ENCODE results near the gene MAPK13. TPM values are rescaled to one million over a fixed set of nuclear protein-coding genes. Genes with fewer than 3 reads are reported as not detected.
"Not testable (repeated sequence)": the region's sequence is repeated elsewhere in the genome, so short reads cannot be mapped to it uniquely, and the experiment has no call there.

Gene MAPK13
- total RNA-seq: 54.6 and 55.7 TPM in 2 replicates

DNA sequence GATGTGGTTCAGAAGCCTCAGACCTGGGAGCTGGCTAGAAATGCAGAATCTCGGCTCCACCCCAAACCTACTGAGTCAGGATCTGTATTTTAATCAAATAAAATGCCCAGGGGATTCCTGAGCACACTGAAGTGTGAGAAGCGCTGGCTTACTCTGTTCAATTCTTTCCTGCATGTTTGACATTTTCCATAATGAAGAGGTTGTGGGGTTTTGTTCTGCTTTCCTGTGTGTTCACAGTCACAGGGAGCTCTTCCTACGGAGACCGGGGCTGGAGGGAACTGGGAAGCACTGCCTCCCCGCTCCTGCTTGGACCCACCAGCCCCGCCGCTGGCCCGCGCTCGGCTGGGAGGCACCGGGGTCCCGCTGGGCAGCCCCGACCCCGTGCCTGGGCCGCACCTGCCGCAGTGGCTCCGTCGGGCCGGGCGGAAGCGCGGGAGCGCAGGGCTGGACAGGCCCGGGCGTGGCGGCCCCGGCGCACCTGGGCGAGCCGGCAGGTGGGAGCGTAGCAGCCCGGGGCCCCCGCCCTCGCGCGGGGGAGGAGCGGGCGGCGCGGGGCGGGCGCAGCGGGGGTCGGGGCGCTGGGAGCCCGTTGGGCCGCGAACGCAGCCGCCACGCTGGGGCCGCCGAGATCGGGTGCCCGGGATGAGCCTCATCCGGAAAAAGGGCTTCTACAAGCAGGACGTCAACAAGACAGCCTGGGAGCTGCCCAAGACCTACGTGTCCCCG, at the start of gene MAPK13:
Gene MAPK13 (plus strand): TSS at position 573 of the 726 bp plus-strand sequence. CDS start 70 bp downstream, at position 643.
- Mint-ChIP-seq H3K36me3 (ENCODE audit: low read depth) (peaks cover 13% of the 10 kb centered on the region), H3K4me1 (ENCODE audit: low read depth) (peaks cover 66% of the 10 kb centered on the region), H3K27ac (peak within 1 kb of the TSS; percentile 92), H3K9me3 (no peaks in the 10 kb centered on the region), H3K4me3 (peak within 1 kb of the TSS; percentile 86), H3K27me3 (ENCODE audit: insufficient read depth) (no peaks in the 10 kb centered on the region)
- intact Hi-C loops (cut with micrococcal nuclease): loop anchor here (2.0 to 10.0 kb wide), 3 partner anchors 35 to 465 kb away; partner anchors contain the start of genes SRSF3 and STK38
- no peak for DNase-seq (ENCODE audit: low spot score)

DNA sequence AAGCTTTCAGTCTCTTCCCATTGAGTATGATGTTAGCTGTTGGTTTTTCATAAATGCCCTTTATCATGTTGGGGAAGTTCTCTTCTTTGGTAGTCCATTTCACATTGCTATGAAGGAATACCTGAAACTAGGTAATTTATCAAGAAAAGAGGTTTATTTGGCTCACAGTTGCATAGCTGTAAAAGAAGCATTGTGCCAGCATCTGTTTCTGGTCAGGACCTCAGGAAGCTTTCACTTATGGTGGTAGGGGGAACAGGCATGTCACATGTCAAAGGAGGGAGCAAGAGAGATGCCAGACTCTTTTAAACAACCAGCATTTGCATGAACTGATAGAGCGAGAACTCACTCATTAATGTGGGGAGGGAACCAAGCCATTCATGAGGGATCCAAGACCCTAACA, 48.0 kb upstream of the MAPK13 start:
- no peak for DNase-seq (ENCODE audit: low spot score)
- Mint-ChIP-seq H3K4me1 (ENCODE audit: low read depth) (peaks cover 8% of the 10 kb centered on the region), H3K27ac (no peak overlapping the region), H3K27me3 (ENCODE audit: insufficient read depth) (no peaks in the 10 kb centered on the region), H3K36me3 (ENCODE audit: low read depth) (peaks cover 64% of the 10 kb centered on the region), H3K9me3 (peaks cover 9% of the 10 kb centered on the region), H3K4me3 (no peak overlapping the region)
- intact Hi-C loops (cut with micrococcal nuclease): no loop called here

DNA sequence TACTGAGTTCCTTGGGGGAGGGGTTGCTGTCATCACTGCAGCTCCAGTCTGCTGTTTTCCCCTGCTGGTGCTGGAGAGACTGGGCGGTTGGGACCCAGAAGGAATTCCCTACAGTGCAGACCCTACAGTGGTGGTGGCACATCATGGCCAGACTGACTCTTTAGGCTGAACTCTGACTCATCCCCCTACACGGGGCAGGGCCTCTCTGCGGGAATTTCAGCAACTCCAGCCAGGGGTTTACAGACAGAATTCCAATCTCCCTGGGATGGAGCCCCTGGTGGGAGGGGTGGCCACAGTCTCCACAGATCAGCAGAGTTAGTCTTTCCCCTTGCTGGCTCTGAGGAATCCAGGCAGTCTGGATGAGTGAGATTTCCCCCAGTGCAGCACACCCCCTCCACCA, 46.9 kb upstream of the MAPK13 start:
- intact Hi-C loops (cut with micrococcal nuclease): no loop called here
- H3K4me1 Mint-ChIP-seq (ENCODE audit: low read depth): peaks cover 8% of the 10 kb centered on the region
- H3K27ac Mint-ChIP-seq: no peak overlapping the region
- H3K27me3 Mint-ChIP-seq (ENCODE audit: insufficient read depth): no peaks in the 10 kb centered on the region
- peaks cover 66% of the 10 kb centered on the region for H3K36me3 Mint-ChIP-seq (ENCODE audit: low read depth)
- no peak for DNase-seq (ENCODE audit: low spot score)
- H3K4me3 Mint-ChIP-seq: no peak overlapping the region
- H3K9me3 Mint-ChIP-seq: peaks cover 9% of the 10 kb centered on the region

DNA sequence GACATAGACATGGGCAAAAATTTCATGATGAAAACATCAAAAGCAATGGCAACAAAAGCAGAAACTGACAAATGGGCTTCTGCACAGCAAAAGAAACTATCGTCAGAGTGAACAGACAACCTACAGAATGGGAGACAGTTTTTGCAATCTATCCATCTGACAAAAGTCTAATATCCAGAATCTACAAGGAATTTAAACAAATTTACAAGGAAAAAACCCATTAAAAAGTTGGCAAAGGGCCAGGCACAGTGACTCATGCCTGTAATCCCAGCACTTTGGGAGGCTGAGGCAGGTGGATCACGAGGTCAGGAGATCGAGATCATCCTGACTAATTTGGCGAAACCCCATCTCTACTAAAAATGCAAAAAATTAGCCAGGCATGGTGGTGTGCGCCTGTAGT, 42.1 kb upstream of the MAPK13 start:
- H3K9me3 Mint-ChIP-seq; H3K27ac Mint-ChIP-seq; H3K27me3 Mint-ChIP-seq (ENCODE audit: insufficient read depth); H3K4me3 Mint-ChIP-seq; intact Hi-C loops (cut with micrococcal nuclease); DNase-seq (ENCODE audit: low spot score); H3K4me1 Mint-ChIP-seq (ENCODE audit: low read depth): not testable (repeated sequence)
- peaks cover 46% of the 10 kb centered on the region for H3K36me3 Mint-ChIP-seq (ENCODE audit: low read depth)

DNA sequence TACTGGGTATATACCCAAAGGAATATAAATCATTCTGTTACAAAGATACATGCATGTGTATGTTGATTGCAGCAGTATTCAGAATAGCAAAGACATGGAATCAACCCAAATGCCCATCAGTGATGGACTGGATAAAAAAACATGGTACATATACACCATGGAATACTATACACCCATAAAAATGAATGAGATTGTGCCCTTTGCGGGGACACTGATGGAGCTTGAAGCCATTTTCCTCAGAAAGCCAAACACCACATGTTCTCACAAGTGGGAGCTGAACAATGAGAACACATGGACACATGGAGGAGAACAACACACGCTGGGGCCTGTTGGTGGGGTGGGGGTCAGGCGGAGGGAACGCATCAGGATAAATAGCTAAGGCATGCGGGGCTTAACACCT, 41.3 kb upstream of the MAPK13 start:
- Mint-ChIP-seq H3K4me3 (no peak overlapping the region), H3K4me1 (ENCODE audit: low read depth) (no peaks in the 10 kb centered on the region), H3K27me3 (ENCODE audit: insufficient read depth) (no peaks in the 10 kb centered on the region), H3K27ac (no peak overlapping the region), H3K36me3 (ENCODE audit: low read depth) (peaks cover 41% of the 10 kb centered on the region), H3K9me3 (no peaks in the 10 kb centered on the region)
- DNase-seq (ENCODE audit: low spot score): no peak
- intact Hi-C loops (cut with micrococcal nuclease): no loop called here

DNA sequence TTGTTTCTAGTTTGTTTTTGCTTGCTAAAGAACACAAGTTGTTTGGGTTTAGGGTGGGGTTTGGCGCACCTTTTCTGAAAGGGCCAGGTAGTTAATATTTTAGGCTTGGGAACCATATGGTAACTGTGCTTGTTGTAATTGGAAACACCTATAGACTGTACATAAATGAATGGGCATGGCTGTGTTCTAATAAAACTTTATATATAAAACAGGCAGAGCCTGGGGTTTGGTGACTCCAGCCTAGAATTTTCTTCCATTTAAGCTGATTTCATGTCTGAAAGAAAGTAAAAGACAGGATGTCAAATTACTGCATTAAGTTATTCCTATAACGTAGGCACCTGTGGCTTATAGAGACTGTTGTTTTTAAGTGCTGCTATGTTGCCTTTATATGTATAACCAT, 36.1 kb upstream of the MAPK13 start:
- Mint-ChIP-seq H3K9me3 (no peaks in the 10 kb centered on the region), H3K36me3 (ENCODE audit: low read depth) (peaks cover 16% of the 10 kb centered on the region), H3K4me3 (no peak overlapping the region), H3K4me1 (ENCODE audit: low read depth) (peaks cover 23% of the 10 kb centered on the region), H3K27me3 (ENCODE audit: insufficient read depth) (no peaks in the 10 kb centered on the region), H3K27ac (no peak overlapping the region)
- intact Hi-C loops (cut with micrococcal nuclease): loop anchor here (2.0 kb wide), 2 partner anchors 27 to 37 kb away; partner anchors contain the start of gene MAPK13
- no peak for DNase-seq (ENCODE audit: low spot score)

DNA sequence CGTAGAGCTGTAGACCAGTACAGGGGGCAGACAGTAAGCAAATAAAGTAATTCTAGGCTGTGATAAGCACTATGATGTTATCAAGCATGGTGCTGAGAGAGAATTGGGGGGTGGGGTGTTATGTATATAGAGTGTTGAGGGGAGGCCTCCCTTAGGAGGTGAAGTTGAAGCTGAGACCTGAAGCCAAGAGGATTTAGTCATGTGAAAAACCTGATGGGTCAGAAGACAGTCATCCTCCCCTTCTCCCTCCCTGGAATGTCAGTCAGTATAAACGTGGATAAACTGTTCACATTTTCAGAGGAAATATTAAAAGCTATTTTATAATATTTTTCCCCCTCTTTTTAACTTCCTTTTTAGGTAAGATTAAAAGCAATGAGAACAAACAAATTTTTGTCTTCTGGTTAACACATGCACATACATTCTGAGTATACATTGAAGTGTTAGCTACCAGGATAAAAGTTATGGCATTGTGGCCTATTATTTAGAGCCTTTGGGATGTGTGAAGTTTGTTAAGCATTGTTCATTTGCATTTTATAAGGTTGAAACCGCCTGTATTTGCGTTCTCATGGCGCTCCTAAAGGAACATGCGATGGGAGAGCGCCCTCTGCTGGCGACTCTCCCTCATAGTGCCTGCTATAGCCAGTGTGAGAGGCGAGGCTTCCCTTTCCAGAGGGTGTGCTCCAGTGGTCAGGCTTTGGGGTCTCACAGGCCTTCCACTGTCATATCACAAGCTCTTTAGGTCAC, 35.4 kb upstream of the MAPK13 start:
- Mint-ChIP-seq H3K4me1 (ENCODE audit: low read depth) (peaks cover 30% of the 10 kb centered on the region), H3K27me3 (ENCODE audit: insufficient read depth) (no peaks in the 10 kb centered on the region), H3K4me3 (no peak overlapping the region), H3K27ac (peak overlapping the region; percentile 47), H3K9me3 (no peaks in the 10 kb centered on the region), H3K36me3 (ENCODE audit: low read depth) (peaks cover 16% of the 10 kb centered on the region)
- DNase-seq (ENCODE audit: low spot score): peak; percentile 67
- intact Hi-C loops (cut with micrococcal nuclease): loop anchor here (1.0 to 2.0 kb wide), 6 partner anchors 26 to 265 kb away; partner anchors contain the start of genes MAPK13, MAPK14 and SRPK1

DNA sequence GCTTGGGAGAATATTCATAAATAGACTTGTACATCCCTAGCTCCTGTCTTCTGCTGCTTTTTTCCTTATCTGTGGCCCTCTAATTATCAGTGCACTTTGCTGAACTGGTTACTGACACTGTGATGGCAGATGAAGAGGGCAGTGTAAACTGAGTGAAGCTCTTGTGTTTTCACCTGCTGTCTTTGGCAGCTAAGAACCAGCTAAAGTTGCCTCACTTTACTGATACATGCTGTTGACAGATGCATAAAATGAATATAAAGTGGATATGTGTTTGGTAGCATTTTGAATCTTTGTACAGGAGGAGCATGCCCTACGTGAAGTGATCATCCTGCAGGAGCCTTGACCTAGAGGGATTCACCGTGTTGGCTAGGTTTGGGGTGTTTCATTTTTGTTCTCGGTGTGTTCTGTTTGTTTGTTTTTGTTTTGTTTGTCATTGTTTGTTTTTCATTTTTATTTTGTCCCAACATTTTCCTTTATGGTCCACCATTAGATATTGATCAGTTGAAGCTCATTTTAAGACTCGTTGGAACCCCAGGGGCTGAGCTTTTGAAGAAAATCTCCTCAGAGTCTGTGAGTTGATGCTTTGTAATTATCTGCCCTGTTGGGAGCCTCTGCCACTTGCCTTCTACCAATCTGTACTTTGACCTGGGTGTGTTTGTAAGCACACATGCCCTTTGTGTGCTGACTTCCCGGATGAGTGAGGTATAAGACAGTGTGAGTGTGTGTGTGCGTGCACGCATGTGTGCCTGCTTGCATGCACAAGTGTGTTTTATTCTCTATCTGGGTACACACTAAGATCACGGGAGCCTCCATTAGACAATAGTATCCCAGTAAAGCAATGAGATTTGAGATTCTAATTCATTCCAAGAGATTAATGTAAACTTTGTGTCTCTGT, 34.6 kb upstream of the MAPK13 start:
- intact Hi-C loops (cut with micrococcal nuclease): loop anchor here (1.0 to 2.0 kb wide), 6 partner anchors 25 to 265 kb away; partner anchors contain the start of genes MAPK13, MAPK14 and SRPK1
- Mint-ChIP-seq H3K27ac (no peak overlapping the region), H3K4me3 (no peak overlapping the region), H3K4me1 (ENCODE audit: low read depth) (peaks cover 35% of the 10 kb centered on the region), H3K9me3 (no peaks in the 10 kb centered on the region), H3K36me3 (ENCODE audit: low read depth) (peaks cover 15% of the 10 kb centered on the region), H3K27me3 (ENCODE audit: insufficient read depth) (no peaks in the 10 kb centered on the region)
- DNase-seq (ENCODE audit: low spot score): no peak

DNA sequence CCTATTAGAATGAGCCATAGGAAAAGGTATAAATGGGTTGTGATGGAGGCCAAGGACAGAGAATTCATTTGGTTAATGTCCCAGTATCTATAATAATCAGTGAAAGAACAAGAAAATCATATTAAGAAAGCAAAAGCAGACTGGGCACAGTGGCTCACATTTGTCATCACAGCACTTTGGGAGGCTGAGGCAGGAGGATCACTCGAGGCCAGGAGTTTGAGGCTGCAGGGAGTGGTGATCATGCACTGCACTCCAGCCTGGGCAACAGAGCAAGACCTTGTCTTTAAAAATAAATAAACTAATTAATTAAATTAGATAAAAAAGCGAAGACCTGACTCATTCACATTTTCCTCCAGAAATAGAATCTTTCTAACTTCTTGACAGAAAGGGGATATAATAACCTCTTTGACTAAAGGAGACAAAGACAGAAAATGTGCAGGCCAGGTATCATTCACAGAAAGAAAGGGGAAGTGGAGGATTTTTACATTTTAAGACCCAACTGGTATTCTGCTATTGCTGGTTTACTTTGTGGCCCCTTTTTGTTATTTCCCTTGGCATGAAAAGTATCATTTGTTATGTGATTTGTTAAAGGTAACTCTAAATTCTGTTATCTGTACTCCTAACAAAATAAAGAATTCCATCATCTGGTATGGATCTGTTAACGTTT, 31.9 kb upstream of the MAPK13 start:
- no peak overlapping the region for H3K4me3 Mint-ChIP-seq
- intact Hi-C loops (cut with micrococcal nuclease): no loop called here
- peaks cover 35% of the 10 kb centered on the region for H3K4me1 Mint-ChIP-seq (ENCODE audit: low read depth)
- no peak for DNase-seq (ENCODE audit: low spot score)
- no peaks in the 10 kb centered on the region for H3K9me3 Mint-ChIP-seq
- H3K27ac Mint-ChIP-seq: no peak overlapping the region
- H3K36me3 Mint-ChIP-seq (ENCODE audit: low read depth): peaks cover 16% of the 10 kb centered on the region
- H3K27me3 Mint-ChIP-seq (ENCODE audit: insufficient read depth): no peaks in the 10 kb centered on the region

DNA sequence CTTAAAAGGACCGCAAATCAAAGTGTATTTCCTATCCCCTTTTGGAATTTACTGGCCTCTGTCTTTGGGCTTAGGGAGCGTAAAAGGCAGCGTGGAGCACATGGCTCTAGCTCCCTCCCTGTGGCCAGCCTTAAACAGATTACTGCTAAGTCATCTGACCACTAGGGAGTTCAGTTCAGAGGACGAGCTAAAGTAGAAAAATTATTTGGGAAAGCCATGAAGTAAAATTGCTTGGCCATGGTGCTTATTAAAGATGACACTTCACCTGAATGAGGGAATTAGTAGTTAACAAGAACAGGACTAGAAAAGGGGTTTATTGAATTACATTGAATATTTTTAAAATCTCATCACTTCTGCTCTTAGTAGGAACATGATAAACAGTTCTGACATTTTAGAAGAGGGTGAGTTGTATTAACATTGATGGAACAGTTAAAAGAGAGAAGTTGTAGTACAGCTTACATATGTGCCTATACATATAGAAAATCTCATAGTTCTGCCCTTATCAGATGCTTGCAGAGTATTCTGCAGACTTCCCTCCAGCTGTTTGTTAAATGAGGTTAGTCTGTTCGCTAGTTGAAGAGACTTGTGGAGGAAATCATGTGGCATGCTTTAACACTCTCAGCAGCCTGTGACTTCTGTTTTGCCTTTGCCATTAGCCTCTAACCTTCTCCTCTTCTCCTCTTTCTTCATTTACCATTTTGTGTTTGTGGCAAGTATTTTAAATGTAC, 31.2 kb upstream of the MAPK13 start:
- DNase-seq (ENCODE audit: low spot score): no peak
- H3K9me3 Mint-ChIP-seq: no peaks in the 10 kb centered on the region
- no peak overlapping the region for H3K4me3 Mint-ChIP-seq
- intact Hi-C loops (cut with micrococcal nuclease): no loop called here
- no peaks in the 10 kb centered on the region for H3K27me3 Mint-ChIP-seq (ENCODE audit: insufficient read depth)
- H3K36me3 Mint-ChIP-seq (ENCODE audit: low read depth): peaks cover 21% of the 10 kb centered on the region
- peaks cover 35% of the 10 kb centered on the region for H3K4me1 Mint-ChIP-seq (ENCODE audit: low read depth)
- H3K27ac Mint-ChIP-seq: no peak overlapping the region

DNA sequence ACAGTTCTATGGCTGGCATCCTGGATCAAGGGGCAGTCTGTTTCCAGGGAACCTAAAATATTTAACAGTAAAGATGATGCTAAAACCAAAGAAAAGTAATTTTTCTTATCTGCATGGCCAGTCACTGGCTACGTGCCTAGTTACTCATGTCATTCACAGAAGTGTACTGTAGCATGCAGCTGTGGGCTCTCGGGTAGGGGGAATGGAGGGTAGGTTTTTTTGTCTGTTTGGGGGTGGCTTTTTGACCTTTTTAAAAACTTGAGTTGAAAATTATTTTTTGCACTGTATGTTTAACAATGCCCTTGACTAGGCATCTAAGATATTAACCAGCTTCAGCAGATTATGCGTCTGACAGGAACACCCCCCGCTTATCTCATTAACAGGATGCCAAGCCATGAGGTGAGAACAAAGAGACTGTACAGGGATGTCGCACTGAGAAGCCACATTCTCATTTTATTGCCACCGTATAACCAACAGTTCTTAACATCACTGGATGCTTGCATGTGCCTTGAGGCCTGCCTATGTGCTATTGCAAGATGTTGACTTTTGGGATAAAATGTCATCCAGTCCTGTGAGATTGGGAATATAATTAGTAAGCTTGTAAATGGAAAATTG, 30.3 kb upstream of the MAPK13 start:
- no peak overlapping the region for H3K27ac Mint-ChIP-seq
- H3K4me1 Mint-ChIP-seq (ENCODE audit: low read depth): peaks cover 29% of the 10 kb centered on the region
- H3K4me3 Mint-ChIP-seq: no peak overlapping the region
- intact Hi-C loops (cut with micrococcal nuclease): no loop called here
- no peak for DNase-seq (ENCODE audit: low spot score)
- H3K27me3 Mint-ChIP-seq (ENCODE audit: insufficient read depth): no peaks in the 10 kb centered on the region
- H3K9me3 Mint-ChIP-seq: no peaks in the 10 kb centered on the region
- peaks cover 22% of the 10 kb centered on the region for H3K36me3 Mint-ChIP-seq (ENCODE audit: low read depth)

Data from activated T-helper 1 cell treated with anti-CD3 and anti-CD28 coated beads, Interleukin-12 subunit alpha, Interleukin-12 subunit beta, Interleukin-2, Interleukin-4 antibody, amounts not matched to agents 30 ng/mL and 10 ng/mL and 1 ng/mL, durations not matched to agents 14 hours and 24 hours and 36 hours (primary cell).